Vagina (tissue), 2 donors: ENCODE results near the gene ROR2. TPM values are rescaled to one million over a fixed set of nuclear protein-coding genes. Genes with fewer than 3 reads are reported as not detected.

Experiments used
- DNase-seq, 2 donors: peaks; one replicate each; pipeline ENCODE4 v3.0.0-alpha.2; 2017; ENCODE audit errors: extremely low spot score in 2 of 2
- H3K27ac ChIP-seq: fragments of 200-600 bp; sonication (generic); one replicate; pipeline ENCODE4 v1.5.1; 2019
- H3K27me3 ChIP-seq: fragments of 200-600 bp; sonication (generic); one replicate; pipeline ENCODE4 v1.5.1; 2019
- H3K36me3 ChIP-seq, 2 donors: fragments of 200-600 bp; sonication (generic); one replicate each; pipeline ENCODE4 v1.5.1; 2017 to 2019
- H3K4me1 ChIP-seq: fragments of 200-600 bp; sonication (generic); one replicate; pipeline ENCODE4 v1.5.1; 2019
- H3K4me3 ChIP-seq, 2 donors: fragments of 200-600 bp; sonication (generic); 1 replicate in 1 of 2; 2 replicates in 1 of 2; pipeline ENCODE4 v1.5.1; 2016 to 2019
- H3K9me3 ChIP-seq: fragments of 200-600 bp; sonication (generic); one replicate; pipeline ENCODE4 v1.5.1; 2019
- CTCF ChIP-seq, 3 experiments: fragments of 450-650 bp in 2 of 3; fragments of 200-600 bp in 1 of 3; sonication (generic) in 1 of 3; IDR thresholded peaks; one replicate each; pipeline ENCODE4 v1.5.1; 2017 to 2019; ENCODE audit warnings: antibody characterized with exemption in 3 of 3, mild to moderate bottlenecking in 2 of 3, moderate library complexity in 2 of 3
- POLR2A ChIP-seq, 2 donors: fragments of 450-650 bp; IDR thresholded peaks; one replicate each; pipeline ENCODE4 v1.6.1; 2017; ENCODE audit warnings: antibody characterized with exemption in 2 of 2, mild to moderate bottlenecking in 2 of 2, moderate library complexity in 2 of 2
- POLR2AphosphoS5 ChIP-seq, 2 donors: sonication (generic); formaldehyde crosslinking; IDR thresholded peaks; one replicate each; pipeline ENCODE4 v1.9.0; 2017; ENCODE audit warnings: antibody characterized with exemption in 2 of 2, mild to moderate bottlenecking in 2 of 2, low read depth in 1 of 2; ENCODE audit not compliant: insufficient read depth in 1 of 2
- intact Hi-C: fragments of 100-400 bp; cut with DNase I; formaldehyde crosslinking; loops from one replicate; pipeline ENCODE4 v1.15.1; 2023
- total RNA-seq: library from RNA; depleted of rRNA; stranded (reverse); fragments of >200 nt; gene quantifications from one replicate; pipeline ENCODE4 v1.2.3, GENCODE V29; 2016

The ROR2 gene
- total RNA-seq, 1 donor from 2014 or later, result 22.3 TPM

- Histone ChIP-seq H3K4me3 (no peak overlapping the region), H3K4me1 (peaks cover 49% of the 10 kb centered on the region), H3K9me3 (no peaks in the 10 kb centered on the region), H3K36me3 (no peaks in the 10 kb centered on the region), H3K27me3 (no peaks in the 10 kb centered on the region), H3K27ac (no peak overlapping the region)
- TF ChIP-seq POLR2AphosphoS5 (IDR thresholded peaks at IDR 0.05; ENCODE audit: insufficient read depth in 1 of 2, low read depth in 1 of 2) (no peak), CTCF (IDR thresholded peaks at IDR 0.05) (no peak), POLR2A (IDR thresholded peaks at IDR 0.05) (no peak)
- intact Hi-C loops, result no loop called here
- DNase-seq, result no peak
These were observed 176.9 kb downstream of the ROR2 start for GRCh38 chr9:91773156-91773555.

- TF ChIP-seq POLR2A (IDR thresholded peaks at IDR 0.05), result no peak
- TF ChIP-seq POLR2AphosphoS5 (IDR thresholded peaks at IDR 0.05; ENCODE audit: insufficient read depth in 1 of 2, low read depth in 1 of 2), result no peak
- no peak for TF ChIP-seq CTCF (IDR thresholded peaks at IDR 0.05)
- DNase-seq, result no peak
- Histone ChIP-seq H3K36me3 (no peaks in the 10 kb centered on the region), H3K9me3 (no peaks in the 10 kb centered on the region), H3K27me3 (no peaks in the 10 kb centered on the region), H3K27ac (no peak overlapping the region), H3K4me1 (peaks cover 49% of the 10 kb centered on the region), H3K4me3 (no peak overlapping the region)
- intact Hi-C loops, result no loop called here
These were observed 178.2 kb downstream of the ROR2 start for GRCh38 chr9:91771864-91772263.

- H3K4me3 ChIP-seq, result peak overlapping the region in 1 of 2 donors; percentile 11
- intact Hi-C loops, result no loop called here
- H3K4me1 ChIP-seq, result peaks cover 49% of the 10 kb centered on the region
These were observed 179.0 kb downstream of the ROR2 start for GRCh38 chr9:91771027-91771426.

GRCh38 chr9:91770229-91770628, 179.8 kb downstream of the ROR2 start:
- Histone ChIP-seq H3K27ac (no peak overlapping the region), H3K36me3 (no peaks in the 10 kb centered on the region), H3K4me1 (peaks cover 43% of the 10 kb centered on the region), H3K4me3 (no peak overlapping the region), H3K9me3 (no peaks in the 10 kb centered on the region), H3K27me3 (no peaks in the 10 kb centered on the region)
- intact Hi-C loops, result no loop called here
- DNase-seq, result peak in 1 of 2 donors; percentile 95
- TF ChIP-seq POLR2A (IDR thresholded peaks at IDR 0.05) (no peak), CTCF (IDR thresholded peaks at IDR 0.05) (no peak), POLR2AphosphoS5 (IDR thresholded peaks at IDR 0.05; ENCODE audit: insufficient read depth in 1 of 2, low read depth in 1 of 2) (no peak)

More at GRCh38 chr9:91771027-91771426, 179.0 kb downstream of the ROR2 start:
- Histone ChIP-seq H3K27ac (peak overlapping the region; percentile 40), H3K27me3 (no peaks in the 10 kb centered on the region), H3K9me3 (no peaks in the 10 kb centered on the region), H3K36me3 (no peaks in the 10 kb centered on the region)
- TF ChIP-seq POLR2A (IDR thresholded peaks at IDR 0.05) (no peak), CTCF (IDR thresholded peaks at IDR 0.05) (peak in 1 of 3 experiments; percentile 18), POLR2AphosphoS5 (IDR thresholded peaks at IDR 0.05; ENCODE audit: insufficient read depth in 1 of 2, low read depth in 1 of 2) (peak in 1 of 2 donors; percentile 57)
- DNase-seq, result no peak

- no peak overlapping the region for H3K27ac ChIP-seq
- no peak for TF ChIP-seq CTCF (IDR thresholded peaks at IDR 0.05)
- TF ChIP-seq POLR2A (IDR thresholded peaks at IDR 0.05), result no peak
- TF ChIP-seq POLR2AphosphoS5 (IDR thresholded peaks at IDR 0.05; ENCODE audit: insufficient read depth in 1 of 2, low read depth in 1 of 2), result no peak
- H3K9me3 ChIP-seq, result no peaks in the 10 kb centered on the region
- intact Hi-C loops, result no loop called here
- H3K4me1 ChIP-seq, result peaks cover 42% of the 10 kb centered on the region
- no peaks in the 10 kb centered on the region for H3K36me3 ChIP-seq
- no peaks in the 10 kb centered on the region for H3K27me3 ChIP-seq
- DNase-seq, result peak in 1 of 2 donors; percentile 91
- no peak overlapping the region for H3K4me3 ChIP-seq
These were observed 180.8 kb downstream of the ROR2 start for GRCh38 chr9:91768977-91769916.
